ENCODE results near the gene NLRP6.

Gene NLRP6

DNA sequence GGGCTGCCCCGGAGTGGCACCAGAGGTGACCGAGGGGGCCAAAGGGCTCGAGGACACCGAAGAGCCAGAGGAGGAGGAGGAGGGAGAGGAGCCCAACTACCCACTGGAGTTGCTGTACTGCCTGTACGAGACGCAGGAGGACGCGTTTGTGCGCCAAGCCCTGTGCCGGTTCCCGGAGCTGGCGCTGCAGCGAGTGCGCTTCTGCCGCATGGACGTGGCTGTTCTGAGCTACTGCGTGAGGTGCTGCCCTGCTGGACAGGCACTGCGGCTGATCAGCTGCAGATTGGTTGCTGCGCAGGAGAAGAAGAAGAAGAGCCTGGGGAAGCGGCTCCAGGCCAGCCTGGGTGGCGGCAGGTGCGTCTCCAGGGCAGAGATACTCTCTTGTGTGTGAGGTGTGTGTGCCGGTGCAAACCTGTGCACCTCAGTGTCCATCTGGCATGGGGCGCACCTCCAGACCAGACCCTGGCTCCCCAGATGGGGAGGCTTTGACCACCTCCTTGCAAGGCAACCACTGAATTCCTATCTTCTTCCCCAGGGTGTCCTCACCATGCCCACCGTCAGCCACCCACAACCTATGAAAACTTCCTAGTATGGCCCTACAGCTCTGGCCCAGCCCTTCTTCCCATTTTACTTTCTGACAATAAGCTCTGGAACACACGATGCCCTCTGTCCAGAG lies 3.4 kb downstream of the NLRP6 start:
- DNase-seq (ENCODE audit: low read depth in 2 of 2): no peak

DNA sequence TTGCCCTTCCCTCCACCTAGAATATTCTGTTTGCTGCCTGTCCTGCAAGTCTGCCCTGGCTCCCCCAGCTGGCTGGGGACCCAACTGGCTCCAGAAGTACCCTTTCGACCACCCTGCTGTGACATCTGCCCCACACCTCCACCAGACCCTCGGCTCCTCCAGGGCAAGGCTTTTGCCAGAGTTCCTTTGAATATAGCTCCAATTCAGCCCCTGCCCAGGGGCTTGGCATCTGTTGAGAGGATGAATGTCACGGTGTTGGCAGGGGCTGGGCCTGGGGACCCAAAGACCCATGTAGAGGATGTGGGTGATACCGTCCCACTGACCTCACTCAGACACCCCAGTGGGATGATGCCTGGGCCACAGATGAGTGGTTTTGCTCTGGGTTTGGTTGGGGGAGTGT lies 4.0 kb downstream of the NLRP6 start:
- no peak for DNase-seq (ENCODE audit: low read depth in 2 of 2)

DNA sequence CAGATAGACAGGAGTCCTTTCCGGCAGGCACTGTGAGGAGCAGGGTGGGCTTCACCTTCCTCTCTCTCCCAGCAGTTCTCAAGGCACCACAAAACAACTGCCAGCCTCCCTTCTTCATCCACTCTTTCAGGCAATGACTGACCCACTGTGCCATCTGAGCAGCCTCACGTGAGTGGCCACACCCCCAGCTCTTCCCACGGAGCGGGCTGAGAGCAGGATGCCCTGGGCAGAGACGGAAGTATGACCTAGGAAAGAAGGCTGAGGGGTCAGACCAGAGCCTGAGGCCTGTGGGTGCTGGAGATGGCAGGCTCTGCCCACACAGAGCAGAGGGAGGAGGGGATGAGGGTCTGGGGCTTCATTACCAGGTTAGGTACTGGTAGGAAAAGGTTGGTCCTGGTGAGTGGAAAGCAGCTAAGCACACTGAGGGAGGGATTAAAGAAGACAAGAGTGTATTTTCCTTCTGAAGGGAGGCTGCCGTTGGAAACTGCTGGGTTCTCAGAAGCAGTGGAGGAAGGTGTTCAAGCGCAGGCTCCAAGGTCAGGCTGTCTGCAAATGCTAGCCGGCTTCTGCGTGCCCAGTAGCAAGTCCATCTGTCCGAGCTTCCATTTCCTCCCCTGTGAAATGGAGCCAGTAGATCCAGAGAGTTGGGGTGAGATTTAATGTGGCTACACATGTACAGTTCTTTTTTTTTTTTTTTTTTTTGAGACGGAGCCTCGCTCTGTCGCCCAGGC lies 4.6 kb downstream of the NLRP6 start:
- no peak for DNase-seq (ENCODE audit: low read depth in 2 of 2)

DNA sequence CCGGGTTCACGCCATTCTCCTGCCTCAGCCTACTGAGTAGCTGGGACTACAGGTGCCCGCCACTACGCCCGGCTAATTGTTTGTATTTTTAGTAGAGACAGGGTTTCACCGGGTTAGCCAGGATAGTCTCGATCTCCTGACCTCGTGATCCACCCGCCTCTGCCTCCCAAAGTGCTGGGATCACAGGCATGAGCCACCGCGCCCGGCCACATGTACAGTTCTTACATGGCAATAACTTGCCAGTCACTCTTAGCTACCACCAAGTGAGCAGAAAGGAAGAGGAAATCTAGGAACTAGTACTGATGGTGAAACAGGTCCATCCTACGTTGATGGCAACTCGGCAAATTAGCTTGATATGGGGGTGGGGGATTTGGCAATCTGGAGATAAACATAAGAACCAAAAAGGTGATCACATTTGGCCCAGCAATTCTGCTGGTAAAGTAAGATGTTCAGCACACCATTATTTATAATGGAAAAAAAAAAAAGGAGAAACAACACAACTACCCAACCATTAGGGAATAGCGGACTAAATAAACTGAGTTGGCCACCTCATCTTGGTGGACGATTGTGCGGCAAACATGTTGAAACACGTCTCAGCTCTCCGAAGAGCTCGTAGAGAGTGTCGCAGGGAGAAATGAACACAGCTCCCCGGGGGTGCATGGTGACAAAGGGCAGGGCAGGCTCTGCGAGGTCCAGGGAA lies 5.3 kb downstream of the NLRP6 start:
- no peak for DNase-seq (ENCODE audit: low read depth in 2 of 2)

DNA sequence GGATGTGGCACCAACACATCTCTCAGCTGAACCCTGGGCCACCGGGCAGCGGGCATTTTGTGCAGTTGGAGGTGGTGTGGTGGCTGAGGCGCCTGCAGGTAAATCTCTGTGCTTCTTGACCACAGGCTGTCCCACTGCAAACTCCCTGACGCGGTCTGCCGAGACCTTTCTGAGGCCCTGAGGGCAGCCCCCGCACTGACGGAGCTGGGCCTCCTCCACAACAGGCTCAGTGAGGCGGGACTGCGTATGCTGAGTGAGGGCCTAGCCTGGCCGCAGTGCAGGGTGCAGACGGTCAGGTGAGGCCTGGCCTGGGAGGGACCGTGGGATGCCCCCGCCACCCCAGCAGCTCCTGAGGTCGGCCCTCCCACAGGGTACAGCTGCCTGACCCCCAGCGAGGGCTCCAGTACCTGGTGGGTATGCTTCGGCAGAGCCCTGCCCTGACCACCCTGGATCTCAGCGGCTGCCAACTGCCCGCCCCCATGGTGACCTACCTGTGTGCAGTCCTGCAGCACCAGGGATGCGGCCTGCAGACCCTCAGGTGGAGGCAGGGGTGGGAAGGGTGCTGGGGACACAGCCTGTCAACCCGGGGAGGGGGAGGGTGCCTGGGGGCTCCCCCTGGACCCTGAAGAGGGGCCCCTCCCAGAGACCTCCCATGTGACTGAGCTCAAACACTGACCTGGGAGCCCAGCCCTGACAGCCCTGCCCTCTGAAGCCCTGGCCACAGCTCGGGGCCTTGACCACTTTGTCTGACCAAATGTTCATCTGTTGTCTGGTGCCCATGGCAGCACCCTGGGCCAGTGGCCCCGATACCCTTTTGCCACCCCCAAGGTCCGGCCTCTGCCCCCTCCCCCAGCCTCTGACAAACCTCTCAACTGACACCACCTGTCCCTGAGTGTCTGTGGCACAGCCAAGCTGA lies 6.2 kb downstream of the NLRP6 start:
- no peak for DNase-seq (ENCODE audit: low read depth in 2 of 2)

DNA sequence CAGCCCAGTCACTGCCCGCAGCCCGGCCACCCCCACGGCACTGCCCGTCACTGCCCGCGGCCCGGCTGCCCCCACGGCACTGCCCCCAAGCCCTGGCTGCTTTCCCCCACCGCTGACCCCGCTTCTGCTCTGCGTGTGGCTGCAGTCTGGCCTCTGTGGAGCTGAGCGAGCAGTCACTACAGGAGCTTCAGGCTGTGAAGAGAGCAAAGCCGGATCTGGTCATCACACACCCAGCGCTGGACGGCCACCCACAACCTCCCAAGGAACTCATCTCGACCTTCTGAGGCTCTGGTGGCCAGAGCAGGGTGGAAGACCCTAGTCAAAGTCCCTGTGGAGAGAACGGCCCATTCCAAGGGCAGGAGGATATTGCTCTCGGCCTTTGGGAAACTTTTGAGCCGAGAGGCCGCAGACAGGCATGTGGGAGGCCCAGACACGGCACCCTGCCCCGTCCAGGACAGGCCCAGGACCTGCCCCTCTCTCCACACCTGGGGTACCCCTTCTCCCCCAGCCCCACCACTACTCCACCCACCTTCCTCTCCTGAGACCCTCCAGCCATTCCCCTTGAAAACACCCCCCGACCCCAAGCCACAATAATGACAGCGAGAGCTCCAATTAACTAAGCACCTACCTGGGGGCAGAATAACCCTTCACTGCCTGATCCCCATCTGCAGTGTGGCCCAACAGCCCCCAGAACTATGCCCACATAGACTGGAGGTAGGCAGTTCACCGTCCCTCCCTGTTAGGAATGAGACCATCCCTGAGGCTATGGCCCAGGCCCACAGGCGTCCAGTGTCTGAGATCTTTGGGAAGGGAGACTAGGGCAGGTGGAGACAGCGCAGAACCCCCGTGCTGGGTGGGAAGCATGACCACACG lies 7.0 kb downstream of the NLRP6 start:
- no peak for DNase-seq (ENCODE audit: low read depth in 2 of 2)

DNA sequence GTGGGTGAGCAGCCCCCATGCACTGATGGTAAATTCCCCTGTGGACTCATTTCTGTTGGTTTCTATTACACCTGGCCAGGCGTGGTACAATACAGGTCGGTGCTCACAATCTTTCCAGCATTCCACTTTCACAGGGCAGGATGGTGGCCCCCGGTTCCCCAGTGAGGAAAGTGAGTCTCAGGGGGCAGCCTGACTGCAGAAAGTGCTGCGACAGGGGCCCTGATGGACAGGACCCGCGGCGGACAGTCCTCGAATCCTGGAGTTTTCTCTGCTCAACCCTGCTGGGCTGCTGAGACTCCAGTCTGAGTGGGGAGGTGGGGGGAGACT lies 7.7 kb downstream of the NLRP6 start:
- no peak for DNase-seq (ENCODE audit: low read depth in 2 of 2)

DNA sequence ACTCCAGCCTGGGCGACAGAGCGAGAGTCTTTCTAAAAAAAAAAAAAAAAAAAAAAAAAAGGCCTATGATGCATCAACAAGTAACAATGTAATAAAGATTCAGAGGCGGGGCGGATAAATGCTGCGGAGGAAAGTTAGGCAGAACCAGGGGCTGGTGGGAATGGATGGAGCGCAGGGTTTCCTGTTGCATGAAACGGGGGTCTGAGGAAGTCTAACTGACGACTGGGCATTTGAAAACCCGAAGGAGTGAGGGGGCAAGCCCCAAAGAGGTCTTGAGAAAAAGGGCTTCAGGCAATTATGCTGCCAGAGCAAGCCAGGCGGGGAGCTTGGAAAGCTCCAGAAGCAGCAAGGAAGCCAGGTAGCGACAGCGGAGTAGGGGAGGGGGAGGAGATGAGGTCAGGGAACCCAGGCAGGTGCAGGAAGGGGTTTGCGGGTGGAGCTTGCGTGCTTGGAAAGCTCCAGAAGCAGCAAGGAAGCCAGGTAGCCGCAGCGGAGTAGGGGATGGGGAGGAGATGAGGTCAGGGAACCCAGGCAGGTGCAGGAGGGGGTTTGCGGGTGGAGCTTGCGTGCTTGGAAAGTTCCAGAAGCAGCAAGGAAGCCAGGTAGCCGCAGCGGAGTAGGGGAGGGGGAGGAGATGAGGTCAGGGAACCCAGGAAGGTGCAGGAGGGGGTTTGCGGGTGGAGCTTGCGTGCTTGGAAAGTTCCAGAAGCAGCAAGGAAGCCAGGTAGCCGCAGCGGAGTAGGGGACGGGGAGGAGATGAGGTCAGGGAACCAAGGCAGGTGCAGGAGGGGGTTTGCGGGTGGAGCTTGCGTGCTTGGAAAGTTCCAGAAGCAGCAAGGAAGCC lies 9.0 kb downstream of the NLRP6 start:
- DNase-seq (ENCODE audit: low read depth in 2 of 2): peak in 1 of 2 donors; percentile 63

DNA sequence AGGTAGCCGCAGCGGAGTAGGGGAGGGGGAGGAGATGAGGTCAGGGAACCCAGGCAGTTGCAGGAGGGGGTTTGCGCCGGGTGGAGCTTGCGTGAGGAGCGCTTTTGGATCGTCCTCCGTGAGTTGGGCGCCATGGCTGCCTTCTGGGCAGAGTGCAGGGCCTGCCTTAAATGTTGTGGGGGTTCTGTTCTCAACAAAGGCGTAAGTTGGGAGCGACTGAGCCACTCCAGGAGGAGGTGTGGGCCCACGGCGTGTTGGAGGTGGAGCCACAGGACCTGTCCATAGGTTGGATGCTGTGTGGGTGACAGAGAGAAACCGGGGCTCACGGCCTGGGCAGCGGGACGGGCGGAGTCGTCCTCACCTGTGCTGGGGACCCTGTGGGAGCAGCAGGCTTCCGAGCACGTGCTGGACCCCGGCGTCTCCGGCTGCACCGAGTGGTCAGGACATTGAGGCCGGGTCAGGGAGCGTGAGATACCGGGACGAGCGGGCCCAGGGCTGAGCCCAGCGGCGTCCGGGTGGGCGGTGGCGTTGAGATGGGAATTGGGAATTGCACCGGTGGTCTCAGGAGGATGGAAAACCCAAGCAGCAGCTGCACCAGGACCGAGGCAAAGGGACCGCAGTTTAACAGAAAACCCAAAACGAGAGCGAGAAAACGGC lies 9.7 kb downstream of the NLRP6 start:
- DNase-seq (ENCODE audit: low read depth in 2 of 2): no peak

DNA sequence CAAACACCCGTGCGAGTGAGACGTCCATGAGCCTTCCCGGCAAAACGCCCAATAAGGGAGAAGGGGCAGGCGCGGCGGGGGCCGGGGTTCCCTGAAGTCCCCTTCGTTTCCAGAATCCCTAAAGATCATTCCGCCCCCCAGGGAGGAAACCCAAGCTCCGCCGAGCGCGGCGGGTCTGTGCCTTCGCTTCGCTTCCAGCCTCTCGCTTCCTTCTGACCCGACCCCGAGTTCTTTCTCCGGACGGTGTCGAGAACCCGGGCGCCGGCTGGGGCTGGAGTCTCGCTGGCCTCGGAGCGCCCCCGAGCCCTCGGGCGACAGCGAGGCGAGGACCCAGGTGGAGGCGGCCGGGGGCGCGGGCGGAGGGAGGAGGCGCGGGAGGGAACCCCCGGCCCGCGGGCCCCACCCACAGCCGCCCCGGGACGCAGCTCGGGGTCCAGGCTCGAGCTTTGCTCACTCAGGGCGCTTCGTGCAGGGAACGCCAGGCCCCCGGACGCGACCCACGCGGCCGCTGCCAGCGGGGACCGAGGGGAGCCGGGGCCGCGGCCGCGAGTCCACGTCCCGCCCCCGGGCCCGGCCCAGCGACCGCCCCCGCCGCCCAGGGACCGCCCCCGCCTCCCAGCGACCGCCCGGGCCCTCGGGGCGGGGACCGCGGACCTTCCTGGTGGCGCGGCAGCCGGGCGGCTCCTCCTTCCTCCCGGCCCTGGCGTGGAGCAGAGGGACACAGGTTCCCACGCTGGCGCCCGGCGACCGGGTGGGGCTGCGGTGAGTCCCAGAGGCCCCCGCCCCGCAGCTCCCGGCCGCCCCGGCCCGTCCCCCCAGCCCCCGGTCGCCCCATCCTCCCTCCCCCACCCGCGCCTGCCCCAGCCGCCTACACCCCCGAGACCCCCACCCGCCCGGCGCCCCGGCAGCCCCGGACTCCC lies 10.5 kb downstream of the NLRP6 start, which contains the start of gene PGGHG:
Gene PGGHG (plus strand): TSS at position 649 of the 920 bp plus-strand sequence. CDS start 691 bp downstream, outside the sequence.
- DNase-seq (ENCODE audit: low read depth in 2 of 2): peak in 1 of 2 donors; percentile 30

DNA sequence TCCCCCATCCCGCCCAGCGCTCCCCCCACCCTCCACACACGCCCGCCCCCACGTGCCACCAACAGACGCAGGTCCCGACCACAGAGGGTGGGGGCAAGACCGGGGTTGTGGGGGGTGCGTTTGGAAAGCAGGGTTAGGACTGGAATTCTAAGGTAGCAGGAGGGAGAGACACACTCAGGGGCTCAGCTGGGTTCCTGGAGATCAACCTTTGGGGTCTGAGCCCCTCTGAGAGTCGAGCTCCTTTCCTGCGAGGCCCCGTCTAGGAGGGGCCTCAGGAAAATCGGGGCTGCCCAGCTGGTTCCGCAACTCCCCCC lies 11.1 kb downstream of the NLRP6 start:
- DNase-seq (ENCODE audit: low read depth in 2 of 2): no peak

DNA sequence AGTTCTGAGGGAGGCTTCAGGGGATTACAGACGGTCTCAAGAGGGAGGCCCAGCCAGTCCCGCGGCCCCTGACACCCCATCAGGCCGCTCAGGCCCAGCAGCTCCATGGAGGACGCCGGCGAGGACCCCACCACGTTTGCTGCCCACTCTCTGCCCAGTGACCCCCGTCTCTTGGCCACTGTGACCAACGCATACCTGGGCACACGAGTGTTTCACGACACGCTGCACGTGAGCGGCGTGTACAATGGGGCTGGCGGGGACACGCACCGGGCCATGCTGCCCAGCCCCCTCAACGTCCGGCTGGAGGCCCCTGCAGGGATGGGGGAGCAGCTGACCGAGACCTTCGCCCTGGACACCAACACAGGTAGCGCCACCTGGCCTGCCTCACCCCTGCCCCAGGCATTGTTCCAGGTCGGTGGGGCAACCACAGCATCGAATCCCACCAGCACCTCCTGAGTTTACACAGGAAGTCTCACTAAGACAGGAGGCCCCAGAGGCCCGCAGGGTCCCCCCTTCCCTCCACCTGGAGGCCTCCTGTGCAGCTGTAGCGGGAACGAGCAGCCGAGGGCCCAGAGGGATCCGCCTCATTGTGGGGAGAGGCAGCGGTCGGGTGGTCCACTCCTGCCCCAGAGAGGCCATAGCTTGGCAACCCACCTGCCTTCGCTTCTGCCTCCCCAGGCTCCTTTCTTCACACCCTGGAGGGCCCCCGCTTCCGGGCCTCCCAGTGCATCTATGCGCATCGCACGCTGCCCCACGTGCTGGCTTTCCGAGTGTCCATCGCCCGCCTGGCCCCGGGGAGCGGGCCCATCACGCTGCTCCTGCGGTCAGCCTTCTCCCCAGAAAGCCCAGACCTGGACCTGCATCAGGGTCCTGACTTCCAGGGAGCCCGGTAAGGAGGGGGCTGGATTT lies 11.8 kb downstream of the NLRP6 start:
- no peak for DNase-seq (ENCODE audit: low read depth in 2 of 2)

DNA sequence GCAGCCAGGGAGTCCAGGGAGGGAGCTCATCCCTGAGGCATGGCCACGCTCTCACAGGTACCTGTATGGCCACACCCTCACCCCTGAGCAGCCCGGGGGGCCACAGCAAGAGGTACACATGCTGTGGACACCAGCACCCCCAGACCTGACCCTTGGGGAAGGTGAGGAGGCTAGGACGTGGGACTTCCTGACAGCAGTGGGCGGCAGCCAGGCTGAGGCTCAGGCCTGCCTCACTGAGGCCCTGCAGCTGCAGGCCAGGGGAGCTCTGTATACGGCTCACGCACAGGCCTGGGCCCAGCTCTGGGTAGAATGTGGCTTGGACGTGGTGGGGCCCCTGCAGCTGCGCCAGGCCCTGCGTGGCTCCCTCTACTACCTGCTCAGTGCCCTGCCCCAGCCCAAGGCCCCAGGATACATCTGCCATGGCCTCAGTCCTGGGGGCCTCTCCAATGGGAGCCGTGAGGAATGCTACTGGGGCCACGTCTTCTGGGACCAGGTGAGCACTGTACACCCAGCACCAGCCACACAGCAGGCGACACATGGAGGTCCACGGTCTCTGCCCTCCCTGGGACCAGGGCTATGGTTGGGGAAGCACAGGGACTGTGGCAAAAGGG lies 12.5 kb downstream of the NLRP6 start:
- no peak for DNase-seq (ENCODE audit: low read depth in 2 of 2)

DNA sequence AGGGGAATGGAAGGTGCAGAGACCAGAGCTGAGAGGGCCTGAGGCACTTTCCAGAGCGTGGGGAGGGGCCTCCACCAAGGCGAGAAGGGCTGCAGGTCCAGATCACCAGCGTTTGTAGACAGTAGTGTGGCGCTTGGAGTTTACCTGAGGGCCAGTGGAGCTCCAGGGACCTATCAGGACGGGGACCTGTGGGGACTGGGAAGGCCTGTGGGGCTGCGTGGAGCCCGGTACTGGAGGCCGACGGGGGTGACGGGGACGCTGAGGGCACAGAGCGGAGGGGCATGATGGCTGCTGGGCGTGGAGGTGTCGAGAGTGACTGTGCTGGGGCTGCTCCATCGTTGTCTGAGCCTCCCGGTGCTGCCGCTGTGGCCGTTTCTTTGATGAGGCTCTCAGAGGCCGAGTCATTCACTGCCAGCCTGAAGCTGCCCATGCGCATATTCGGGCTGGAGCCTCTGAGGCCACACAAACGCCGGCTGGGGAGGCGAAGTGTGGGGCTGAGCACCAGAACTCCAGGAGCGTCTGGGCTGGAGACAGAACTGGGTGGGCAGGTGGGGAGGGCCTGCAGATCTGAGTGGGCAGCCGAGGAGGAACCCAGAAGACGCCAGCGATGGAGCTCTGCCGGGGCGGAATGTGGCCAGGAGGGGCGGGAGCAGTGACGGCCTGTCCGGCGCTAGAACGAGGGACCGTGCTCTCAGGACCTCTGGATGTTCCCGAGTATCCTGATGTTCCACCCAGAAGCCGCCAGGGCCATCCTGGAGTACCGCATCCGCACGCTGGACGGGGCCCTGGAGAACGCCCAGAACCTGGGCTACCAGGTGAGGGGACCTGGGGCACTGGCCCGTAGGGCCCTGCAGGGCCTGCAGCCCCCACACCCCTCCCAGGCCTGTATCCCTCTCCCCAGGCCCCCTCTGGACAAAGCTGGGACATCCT lies 13.3 kb downstream of the NLRP6 start:
- DNase-seq (ENCODE audit: low read depth in 2 of 2): no peak

DNA sequence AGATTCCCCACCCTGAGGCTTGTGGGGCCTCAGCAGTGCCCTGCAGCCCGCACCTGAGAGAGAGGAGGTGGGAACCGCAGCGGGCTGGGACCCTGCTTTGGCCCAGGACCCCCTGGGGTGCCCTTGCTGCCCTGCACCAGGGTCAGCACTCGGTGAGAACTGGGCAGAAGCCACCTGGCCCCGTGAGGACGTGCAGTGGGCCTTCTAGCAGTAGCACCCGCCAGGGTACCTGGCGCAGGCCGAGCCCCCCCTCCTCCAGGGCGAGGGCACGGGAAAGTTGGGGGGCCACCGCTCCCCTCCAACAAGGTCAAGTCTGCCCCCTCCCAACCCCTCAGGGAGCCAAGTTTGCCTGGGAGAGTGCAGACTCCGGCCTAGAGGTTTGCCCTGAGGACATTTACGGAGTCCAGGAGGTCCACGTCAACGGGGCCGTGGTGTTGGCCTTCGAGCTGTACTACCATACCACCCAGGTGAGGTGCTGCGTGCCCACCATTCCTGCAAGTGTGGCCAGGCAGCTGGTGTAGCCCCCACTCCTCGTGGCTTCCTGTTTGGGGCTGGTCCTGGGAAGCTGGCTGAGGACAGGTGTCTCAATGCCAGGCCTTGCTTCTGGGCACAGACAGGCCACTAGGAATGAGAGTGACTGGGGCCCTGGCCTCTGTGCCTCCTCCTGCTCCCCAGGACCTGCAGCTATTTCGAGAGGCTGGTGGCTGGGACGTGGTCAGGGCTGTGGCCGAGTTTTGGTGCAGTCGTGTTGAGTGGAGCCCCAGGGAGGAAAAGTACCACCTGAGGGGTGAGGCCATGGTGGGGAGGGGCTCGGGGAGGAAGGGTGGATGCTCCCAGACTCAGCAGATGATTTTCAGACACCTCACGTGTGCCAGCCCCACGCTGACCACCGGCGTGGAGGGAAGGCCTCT lies 14.3 kb downstream of the NLRP6 start:
- no peak for DNase-seq (ENCODE audit: low read depth in 2 of 2)

Measured in activated CD8-positive, alpha-beta memory T cell treated with anti-CD3 and anti-CD28 coated beads for 4 hours (primary cell).